RKO (cell line): ENCODE results near the gene ELAVL3.
"Not testable (repeated sequence)": the region's sequence is repeated elsewhere in the genome, so short reads cannot be mapped to it uniquely, and the experiment has no call there.

Source experiments
- DNase-seq: peaks from one replicate; pipeline ENCODE4 v3.0.0-alpha.2; 2016; ENCODE audit warnings: low spot score

Gene ELAVL3

DNA sequence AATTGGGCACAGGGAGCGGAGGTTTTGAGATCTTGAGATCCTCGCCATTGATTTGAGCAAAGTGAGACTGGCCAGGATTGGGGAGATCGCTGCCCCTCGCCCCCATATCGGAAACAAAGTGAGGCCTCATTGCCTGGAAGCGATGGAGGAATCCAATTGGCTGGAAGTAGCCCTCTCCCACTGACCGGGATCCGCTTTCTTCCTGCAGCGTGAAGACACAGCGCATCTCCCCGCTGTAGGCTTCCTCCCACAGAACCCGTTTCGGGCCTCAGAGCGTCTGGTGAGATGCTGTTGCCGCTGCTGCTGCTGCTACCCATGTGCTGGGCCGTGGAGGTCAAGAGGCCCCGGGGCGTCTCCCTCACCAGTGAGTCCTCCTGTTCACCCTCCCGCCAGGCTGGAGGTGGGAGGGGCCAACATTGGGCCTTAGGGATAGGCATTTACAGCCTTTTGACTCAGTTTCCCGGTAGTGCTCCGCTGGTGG, 45.0 kb downstream of the ELAVL3 start:
- DNase-seq: peak; percentile 66

DNA sequence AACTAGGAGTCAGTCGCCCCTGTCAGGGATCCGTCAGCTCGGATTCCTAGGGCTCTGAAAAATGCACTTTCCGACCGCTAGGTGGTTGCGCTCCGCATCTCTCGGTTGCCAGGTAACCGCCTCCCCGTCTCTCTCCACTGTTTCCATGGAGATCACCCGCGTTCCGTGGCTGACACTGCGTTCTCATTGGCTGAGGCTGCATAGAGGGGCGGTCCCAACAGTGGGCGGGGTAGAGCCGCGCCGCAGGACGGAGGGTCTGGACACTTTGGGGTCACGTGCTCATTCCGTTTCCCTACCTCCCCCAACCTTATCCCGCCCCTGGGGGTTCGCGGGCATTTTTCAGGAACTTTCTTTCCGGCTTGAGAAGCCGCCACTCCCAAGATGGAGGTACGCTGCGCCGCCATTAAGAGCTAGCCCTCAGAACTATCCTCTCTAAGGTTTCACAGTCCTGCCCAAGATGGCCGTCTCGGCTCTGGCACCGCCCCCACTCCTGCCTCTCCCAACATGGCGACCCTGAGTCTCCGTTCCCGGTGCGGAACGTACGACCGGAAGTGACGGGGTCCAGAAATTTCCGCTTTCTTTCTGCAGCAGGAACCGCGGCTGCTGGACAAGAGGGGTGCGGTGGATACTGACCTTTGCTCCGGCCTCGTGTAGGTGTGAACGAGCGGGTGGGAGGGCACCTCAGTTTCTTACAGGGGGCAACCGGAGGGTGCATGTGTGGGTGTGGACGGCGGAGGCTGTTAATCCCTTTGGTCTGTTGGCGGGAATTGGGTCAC, 45.6 kb downstream of the ELAVL3 start, which contains the start of the genes ODAD3 and PRKCSH:
Gene ODAD3, minus strand, starts transcription at position 65 of the 776 bp plus-strand sequence. CDS start 105 bp downstream, outside the sequence.
Gene PRKCSH, plus strand, starts transcription at position 579 of the 776 bp plus-strand sequence. CDS start 483 bp downstream, outside the sequence.
- peak; percentile 98 for DNase-seq

DNA sequence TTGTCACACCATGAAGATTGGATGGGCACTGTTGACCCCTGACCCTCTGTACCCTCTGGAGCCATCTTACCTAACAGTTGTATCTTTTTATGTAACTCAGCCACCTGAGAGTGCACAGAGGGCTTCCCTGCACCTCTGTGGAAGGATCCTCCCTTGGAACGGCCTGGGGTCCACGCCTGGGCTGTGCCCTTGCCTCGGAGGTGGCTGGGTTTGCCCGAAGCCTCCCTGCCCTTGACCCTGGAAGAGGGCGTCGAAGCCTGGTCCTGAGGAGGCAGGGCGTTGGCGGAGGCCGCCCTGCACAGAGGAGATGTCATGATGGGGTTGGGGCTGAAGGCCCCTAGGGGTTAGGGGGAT, 46.2 kb downstream of the ELAVL3 start:
- no peak for DNase-seq

DNA sequence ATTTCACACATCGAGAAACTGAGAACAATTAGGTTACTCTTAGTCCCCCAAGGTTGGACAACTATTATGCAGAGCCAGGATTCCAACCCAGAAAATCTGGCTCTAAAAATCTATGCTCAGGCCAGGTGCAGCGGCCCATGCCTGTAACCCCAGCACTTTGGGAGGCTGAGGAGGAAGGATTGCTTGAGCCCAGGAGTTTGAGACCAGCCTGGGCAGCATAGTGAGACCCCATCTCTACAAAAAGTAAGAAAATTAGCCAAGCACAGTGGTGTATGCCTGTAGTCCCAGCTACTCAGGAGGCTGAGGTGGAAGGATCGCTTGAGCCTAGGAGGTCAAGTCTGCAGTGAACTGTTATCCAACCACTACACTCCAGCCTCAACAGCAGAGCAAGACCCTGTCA, 47.3 kb downstream of the ELAVL3 start:
- not testable (repeated sequence) for DNase-seq

DNA sequence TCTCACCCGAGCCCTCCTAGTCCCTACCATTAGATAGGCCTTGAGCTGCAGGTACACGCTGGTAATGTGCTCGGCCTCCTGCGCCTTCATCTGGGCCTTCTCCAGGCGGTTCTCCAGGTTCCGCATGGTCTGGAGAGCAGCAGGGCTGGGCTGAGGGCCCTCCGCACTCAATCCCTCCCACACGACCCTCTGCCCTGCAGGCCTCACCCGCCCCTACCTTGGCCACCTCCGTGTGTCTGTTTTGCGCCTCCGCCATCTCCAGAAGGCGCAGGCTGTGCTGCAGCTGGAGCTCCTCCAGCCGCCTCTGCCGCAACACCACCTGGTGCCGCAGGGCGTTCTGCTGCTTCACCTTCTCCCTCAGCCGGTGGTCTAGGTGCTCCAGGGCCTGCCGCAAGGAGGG, 54.2 kb downstream of the ELAVL3 start:
- no peak for DNase-seq

DNA sequence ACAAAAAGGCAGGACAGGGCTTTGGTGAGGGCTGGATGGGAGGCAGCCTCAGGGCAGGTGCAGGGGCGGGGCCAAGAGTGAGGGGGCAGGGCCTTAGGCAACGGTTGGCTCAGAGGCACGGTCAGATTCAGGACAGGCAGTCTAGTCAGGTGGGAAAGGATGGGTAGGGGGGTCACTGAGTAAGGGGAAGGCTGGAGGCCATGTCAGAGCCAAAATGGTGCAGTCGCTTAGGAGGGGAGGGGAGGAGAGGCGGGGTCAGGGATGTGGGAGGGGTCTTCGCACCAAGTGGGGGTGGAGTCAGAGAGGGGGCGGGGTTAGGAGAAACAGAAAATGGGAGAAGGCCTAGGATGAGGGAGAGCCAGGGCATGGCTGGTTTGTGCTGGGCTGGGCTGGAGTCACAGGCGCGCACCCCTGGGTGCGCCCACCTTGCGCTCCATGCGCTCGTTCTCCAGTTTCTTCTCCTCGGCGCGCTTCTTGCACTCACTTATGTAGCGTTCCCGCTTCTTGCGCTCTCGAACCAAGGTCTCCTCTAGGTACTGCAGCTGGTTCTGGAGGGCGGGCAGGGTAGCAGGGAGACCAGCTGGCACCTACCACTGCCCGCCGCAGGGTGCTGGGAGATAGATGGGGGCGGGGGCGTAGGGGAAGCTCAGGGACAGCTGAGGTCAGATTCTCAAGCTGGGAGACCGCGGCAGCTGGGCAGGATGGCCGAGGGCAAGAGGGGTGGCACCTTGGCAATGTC, 55.0 kb downstream of the ELAVL3 start:
- no peak for DNase-seq

DNA sequence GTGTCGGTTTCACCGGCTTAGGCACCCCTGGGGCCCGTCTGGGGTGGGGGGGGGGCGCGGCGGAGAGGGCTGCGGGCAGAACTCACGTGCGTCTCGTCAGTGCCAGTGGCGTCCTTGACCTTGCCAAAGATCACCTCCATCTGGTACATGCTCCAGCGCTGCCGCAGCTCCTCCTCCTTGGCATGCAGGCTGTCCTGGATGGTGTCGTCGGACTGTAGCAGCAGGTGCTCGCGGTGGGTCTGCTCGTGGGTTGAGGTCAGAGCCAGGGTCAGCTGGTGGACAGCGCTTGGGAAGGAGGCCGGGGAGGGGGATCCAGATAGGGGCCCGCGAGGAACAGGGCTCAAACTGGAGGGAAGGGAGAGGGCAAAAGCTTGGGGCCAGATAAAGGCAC, 57.1 kb downstream of the ELAVL3 start:
- DNase-seq: no peak

DNA sequence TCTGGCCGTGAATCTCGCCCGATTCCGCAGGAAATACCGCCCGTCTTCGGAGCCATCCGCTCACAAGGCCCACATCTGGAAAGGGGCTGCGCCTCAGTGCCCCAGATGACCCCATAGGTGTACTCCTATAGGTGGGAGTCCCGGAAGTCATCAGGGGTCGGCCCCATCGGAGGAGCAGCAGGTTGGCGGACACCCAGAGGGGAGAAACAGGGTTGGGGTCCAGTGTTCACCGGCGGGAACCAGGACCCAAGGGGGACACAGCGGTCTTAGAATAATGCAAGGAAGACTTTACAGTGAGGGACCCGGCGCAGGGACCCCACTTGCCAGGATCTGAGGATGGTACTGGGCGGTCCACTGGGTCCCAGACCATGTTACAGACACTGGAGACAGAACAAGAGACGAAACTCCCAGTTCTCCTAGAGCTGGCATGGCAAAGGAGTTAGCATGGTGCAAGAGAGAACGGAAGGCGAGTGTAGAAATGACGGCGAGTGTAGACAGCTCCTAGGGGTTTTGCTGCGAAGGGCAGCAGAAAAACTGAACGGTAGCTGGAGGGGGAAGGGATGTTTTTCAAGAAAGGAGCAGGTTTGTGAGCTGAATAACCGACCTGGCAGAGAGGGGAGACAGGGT, 57.6 kb downstream of the ELAVL3 start:
- DNase-seq: no peak

DNA sequence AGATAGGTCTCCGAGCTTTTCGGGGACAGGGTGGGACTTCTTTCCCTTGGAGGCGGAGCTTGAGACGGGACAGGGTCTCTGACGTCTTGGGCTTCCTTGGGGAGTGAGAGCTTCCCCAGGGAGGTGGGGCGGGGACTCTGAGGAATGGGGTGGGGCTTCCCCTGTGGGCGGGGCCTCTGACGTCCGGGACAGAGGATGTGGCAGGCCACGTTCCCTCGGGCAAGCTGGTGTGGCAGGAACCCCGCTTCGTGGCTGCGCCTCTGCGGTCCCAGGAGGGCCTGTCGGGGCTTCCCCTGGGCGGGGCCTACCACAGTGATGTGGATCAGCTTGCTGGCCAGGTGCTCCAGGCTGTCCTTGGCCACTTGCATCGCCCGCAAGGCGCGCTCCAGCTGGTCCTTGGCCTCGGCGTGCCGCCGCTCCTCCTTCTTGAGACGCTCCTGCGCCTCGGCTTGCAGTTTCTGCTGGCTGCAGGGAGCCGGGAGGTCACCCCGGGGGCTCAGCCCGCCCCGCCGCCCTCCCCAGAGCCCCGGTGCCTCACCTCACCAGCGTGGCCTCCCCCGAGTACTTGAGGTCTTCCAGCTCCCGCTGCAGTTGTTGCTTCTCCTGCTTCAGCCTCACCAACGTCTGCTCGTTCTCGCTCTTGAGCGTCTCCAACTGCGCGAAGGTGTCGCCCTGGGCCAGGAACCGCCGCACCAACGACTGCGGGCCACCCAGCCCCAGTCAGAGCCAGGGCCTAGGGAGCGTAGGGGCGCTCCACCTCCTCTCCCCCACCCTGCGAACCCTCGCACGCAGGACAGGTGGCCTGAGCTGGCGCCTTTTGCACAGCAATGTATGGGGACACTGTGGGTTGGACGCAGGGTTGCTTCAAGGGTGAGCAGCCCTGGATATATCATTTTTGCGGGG, 58.4 kb downstream of the ELAVL3 start:
- no peak for DNase-seq

DNA sequence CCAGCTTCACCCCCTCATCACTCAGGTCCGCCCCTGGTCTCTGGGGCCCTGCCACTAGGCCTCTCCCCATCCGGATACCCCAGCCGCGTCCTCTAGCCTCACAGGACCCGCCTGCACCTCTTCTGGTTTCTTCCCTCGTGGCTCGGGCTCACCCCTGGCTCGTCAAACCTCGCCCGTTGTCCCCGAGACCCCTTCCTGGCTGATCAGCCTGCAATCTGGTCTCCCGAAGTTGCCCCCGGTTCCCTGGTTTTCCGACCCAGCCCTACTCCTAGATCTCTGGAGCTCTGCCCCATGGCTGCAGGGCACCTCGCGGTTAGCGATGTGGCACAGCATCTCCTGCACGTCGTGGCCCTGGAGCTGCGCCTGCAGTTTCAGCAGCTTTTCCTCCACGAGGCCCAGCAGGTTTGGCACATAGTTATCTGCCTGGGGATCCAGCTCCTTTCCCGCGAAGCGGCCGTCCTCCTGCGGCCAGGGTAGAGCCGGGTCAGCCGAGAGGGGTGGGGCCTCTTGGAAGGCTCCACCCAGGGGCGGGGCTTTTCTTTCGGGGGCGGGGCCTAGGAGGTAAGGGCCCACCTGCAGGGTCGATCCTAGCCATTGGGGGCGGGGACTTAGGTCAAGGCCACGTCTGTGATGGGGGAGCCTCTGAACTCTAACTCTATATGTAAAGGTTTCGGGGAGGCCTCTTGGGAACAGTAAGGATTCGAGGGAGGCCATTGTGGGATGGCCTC, 59.3 kb downstream of the ELAVL3 start:
- no peak for DNase-seq

DNA sequence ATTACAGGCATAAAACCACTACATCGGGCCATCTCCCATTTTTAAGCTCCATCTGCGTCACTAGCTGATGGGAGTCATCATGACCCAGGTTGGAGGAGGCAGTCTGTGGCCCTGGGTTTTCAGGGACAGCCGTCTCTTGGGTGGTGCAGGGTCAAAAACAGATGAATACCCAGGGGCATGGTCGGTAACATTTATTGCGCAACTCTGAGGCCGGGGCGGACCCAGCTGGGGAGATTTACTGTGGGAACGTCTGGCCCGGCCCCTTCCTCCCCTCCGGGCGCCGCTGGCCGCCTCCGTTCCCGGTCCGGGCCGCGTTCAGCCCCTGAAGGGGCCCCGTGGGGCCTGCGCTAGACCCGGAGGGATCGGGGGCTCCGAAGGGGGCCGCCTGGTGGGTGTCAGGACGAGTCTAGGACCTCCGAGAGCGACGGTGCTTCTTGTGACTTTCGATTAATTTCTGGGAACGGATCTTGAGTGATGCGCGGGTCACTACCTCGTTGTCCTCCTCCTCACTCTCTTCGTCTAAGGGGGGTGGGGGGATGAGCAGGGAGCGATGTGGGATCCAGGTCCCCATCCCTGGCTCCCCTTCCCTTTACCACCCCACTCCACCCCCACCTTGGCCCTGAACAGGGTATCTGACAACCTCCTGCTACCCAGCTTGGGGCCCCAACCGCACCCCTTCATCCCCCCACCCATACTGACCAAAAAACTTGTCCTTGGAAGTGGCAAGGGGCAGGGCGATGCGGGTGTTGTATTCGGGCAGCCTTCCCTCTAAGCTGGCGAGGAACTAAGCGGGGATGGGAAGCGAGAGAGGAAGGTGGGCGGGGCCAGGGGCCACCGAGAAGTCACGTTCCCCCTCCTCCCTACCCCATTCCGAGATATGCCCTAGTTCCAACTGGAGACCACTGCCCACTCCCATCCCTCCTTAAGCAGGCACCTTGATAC, 60.1 kb downstream of the ELAVL3 start:
- no peak for DNase-seq

DNA sequence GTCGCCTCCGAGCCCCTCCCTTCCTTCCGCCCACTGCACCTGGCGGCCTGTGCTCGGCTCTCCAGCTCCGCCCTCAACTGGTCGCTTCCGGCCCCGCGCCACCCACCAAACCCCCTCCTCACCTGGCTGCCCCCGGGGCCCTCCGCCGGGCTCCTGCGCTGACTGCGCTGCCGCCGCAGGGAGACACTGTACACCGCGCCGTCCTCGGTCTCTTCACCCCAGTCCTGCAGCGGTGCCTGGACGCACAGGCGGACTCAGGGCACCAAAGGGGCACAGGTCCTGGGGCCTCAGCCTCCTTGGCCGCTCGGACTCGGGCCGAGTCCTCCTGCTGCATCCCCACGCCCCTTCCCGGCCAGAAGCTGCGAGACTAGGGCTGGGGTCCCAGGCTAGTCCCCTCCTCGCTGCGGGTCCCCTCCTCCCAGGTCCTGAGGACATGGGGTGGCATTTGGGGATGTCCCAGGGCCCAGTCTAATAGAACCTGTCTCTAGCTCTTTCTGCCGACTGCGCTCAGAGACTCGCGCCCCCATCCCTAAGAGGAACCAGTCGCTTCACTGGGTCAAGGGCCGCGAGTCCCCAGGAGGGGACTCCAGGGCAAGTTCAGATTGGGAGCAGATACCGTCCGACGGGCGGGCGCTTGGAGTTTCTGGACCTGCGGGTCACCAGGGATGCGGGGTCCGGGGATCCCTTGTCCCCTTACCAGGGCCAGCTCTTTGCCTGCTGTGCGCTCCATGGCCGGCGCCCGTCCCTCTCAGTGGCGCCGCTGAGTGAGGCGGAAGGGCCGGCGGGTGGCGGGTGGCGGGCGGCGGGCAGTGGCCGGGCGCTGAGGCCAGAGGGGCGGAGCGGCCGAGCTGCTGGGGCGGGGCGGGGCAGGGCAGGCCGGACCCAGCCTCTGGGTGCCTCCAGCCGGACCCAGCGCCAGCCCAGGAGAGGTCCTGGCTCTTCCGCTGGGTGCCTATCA, 62.0 kb downstream of the ELAVL3 start, which contains the start of gene RGL3:
Gene RGL3, minus strand, starts transcription at position 766 of the 958 bp plus-strand sequence. Its CDS starts 36 bp downstream, at position 730.
- DNase-seq: peak; percentile 66

DNA sequence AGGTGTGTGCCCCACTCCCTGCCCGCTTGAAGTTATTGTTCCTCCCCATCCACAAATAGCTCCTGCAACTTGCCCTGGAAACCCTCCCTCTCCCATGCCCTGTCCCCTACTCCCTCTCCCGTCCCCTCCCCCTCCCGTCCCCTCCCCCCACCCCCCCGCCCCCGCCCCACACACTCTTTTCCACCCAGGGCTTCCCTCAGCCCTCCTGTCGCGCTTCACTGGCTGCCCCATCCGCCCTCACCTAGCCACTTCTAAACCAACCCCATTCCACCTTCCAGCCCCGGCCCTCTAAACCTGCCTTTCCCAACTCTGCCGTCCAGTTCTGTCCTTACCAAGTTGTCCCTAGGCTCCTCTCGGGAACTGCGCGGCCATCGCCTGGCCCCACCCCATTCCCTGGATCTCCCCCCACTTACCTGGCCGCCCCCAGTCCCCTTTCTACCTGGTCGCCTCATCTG, 62.7 kb downstream of the ELAVL3 start:
- no peak for DNase-seq

DNA sequence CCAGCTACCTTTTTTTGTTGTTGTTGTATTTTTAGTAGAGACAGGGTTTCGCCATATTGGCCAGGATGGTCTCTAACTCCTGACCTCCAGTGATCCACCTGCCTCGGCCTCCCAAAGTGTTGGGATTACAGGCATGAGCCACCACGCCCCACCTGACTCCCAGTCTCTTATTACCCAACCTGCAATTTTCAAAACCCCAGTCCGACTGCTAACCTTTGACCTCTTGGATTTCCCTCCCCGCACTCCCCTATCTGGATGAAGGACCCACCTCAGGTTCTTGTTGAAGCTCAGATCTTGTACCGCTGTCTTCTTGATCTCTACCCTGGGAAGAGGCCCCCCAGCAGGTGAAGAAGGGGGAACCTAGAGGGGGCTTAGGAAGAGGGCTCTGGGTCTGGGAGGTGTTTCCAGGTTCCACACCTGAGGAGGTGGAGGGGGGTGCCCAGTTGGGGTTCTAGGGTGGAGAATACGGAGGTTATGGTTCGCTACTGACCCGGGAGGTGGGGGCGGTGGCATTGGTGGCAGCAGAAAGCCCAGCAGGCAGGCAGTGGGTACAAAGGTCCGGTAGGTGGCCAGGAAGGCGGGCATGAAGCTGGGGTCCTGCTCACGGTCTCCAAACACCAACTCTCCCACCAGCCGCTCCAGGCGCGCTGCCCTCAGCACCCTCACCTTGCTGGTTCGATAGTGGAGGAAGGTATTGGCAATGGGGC, 64.3 kb downstream of the ELAVL3 start:
- no peak for DNase-seq

DNA sequence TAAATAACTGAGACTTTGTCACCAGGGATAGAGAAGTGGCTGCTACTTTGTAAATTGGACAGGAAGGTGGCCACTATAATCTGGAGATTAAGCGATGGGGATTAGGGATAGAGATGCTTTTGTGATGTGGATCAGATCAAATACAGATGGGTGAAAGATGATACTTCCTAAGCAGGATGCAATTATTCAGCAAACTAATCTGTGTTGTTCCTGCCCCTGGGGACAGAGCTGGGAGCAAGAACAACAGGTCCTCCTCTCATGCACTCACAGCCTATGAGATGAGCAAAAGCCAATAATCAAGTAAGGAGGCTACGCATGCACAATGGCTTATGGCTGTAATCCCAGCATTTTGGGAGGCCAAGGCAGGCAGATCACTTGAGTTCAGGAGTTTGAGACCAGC, 66.3 kb downstream of the ELAVL3 start:
- DNase-seq: no peak

DNA sequence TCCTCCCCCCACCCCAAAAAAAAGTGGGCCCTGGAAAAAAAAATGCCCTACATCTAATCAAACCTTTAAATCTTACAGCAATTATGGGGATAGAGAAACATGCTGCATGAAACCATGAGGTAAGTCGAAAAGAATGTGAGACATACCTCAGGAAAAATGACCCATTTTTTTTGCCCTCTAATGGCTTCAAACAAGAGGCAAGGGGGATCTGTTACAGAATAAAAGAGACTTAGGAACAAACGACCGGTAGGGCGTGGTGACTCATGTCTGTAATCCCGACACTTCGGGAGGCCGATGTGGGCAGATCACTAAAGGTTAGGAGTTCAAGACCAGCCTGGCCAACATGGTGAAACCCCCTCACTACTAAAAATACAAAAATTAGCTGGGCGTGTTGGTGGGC, 70.2 kb downstream of the ELAVL3 start:
- DNase-seq: peak; percentile 30

DNA sequence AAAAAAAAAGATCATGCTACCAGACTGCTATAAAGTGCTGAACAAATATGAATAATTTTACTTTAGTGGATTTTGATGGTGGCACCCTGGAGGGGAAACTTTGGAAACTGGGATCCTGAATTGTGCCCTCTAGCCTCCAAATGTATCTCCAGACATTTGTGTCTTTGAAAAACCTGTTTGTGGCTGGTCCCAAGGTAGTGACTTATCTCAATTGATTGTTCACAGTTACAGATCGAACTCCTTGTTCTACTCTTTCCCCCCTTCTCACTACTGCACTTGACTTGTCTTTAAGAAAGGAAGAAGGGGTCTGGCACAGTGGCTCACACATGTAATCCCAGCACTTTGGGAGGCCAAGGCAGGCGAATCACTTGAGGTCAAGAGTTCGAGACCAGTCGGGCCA, 72.3 kb downstream of the ELAVL3 start:
- no peak for DNase-seq
